Loucy (cell line): Measurements from ENCODE around the gene MAMLD1.

Experiments
- H2AFZ ChIP-seq: fragments of 200-600 bp; sonication (generic); 2 replicates; pipeline ENCODE4 v1.6.0; 2016; ENCODE audit warnings: antibody characterized with exemption, mild to moderate bottlenecking, low read length, moderate library complexity
- H3F3A ChIP-seq: fragments of 200-600 bp; 2 replicates; pipeline ENCODE4 v1.6.0; 2016; ENCODE audit warnings: antibody characterized with exemption, low read depth, mild to moderate bottlenecking
- H3K27me3 ChIP-seq: fragments of 200-600 bp; sonication (generic); 2 replicates; pipeline ENCODE4 v1.6.1; 2014; ENCODE audit warnings: low read length, mild to moderate bottlenecking; ENCODE audit not compliant: insufficient read depth, poor library complexity, severe bottlenecking
- H3K36me3 ChIP-seq: fragments of 200-600 bp; sonication (generic); 2 replicates; pipeline ENCODE4 v1.6.1; 2016; ENCODE audit warnings: low read length; ENCODE audit not compliant: insufficient read depth
- H3K4me1 ChIP-seq: fragments of 200-600 bp; sonication (generic); 2 replicates; pipeline ENCODE4 v1.5.1; 2014; ENCODE audit warnings: low read length, mild to moderate bottlenecking; ENCODE audit not compliant: insufficient read depth, poor library complexity, severe bottlenecking
- H3K4me2 ChIP-seq: fragments of 200-600 bp; sonication (generic); 2 replicates; pipeline ENCODE4 v1.6.0; 2014; ENCODE audit warnings: antibody characterized with exemption, low read length, low read depth, mild to moderate bottlenecking; ENCODE audit not compliant: poor library complexity, severe bottlenecking
- H3K4me3 ChIP-seq: fragments of 200-600 bp; sonication (generic); 2 replicates; pipeline ENCODE4 v1.5.1; 2014; ENCODE audit warnings: low read length, mild to moderate bottlenecking, mixed read lengths; ENCODE audit not compliant: poor library complexity, severe bottlenecking
- H3K79me2 ChIP-seq: fragments of 200-600 bp; sonication (generic); 2 replicates; pipeline ENCODE4 v1.6.1; 2014; ENCODE audit warnings: low read length; ENCODE audit not compliant: insufficient read depth
- H3K9ac ChIP-seq: fragments of 200-600 bp; sonication (generic); 2 replicates; pipeline ENCODE4 v1.6.0; 2014; ENCODE audit warnings: mild to moderate bottlenecking, low read depth, low read length, moderate library complexity; ENCODE audit not compliant: poor library complexity, severe bottlenecking
- H3K9me2 ChIP-seq: fragments of 200-600 bp; sonication (generic); replicated peaks from 2 replicates; pipeline ENCODE4 v1.6.1; 2016; ENCODE audit warnings: low read depth, low read length, mixed read lengths
- H3K9me3 ChIP-seq: fragments of 200-600 bp; sonication (generic); 2 replicates; pipeline ENCODE4 v1.6.1; 2014; ENCODE audit warnings: mild to moderate bottlenecking, antibody characterized with exemption, low read length, low read depth; ENCODE audit not compliant: insufficient read depth
- H4K20me1 ChIP-seq: fragments of 200-600 bp; sonication (generic); 2 replicates; pipeline ENCODE4 v1.6.0; 2014; ENCODE audit warnings: antibody characterized with exemption, low read length, mild to moderate bottlenecking; ENCODE audit not compliant: insufficient read depth, poor library complexity, severe bottlenecking
- CTCF ChIP-seq: fragments of 200-600 bp; sonication (generic); conservative IDR thresholded peaks from 2 replicates; pipeline ENCODE4 v1.5.1; 2014; ENCODE audit warnings: mild to moderate bottlenecking, antibody characterized with exemption, low read length
- EZH2phosphoT487 ChIP-seq: fragments of 200-600 bp; IDR thresholded peaks from 2 replicates; pipeline ENCODE4 v1.6.1; 2018; ENCODE audit warnings: antibody characterized with exemption, mild to moderate bottlenecking, moderate library complexity, borderline replicate concordance

MAMLD1 gene

GRCh38 chrX:150489359-150490015 is 126.4 kb downstream of the MAMLD1 start:
- H3K9ac ChIP-seq = no peak overlapping the region
- no peaks in the 10 kb centered on the region for H3F3A ChIP-seq
- no peaks in the 10 kb centered on the region for H3K79me2 ChIP-seq
- TF ChIP-seq CTCF (no peak), EZH2phosphoT487 (no peak)
- no peak overlapping the region for H3K4me3 ChIP-seq
- H2AFZ ChIP-seq = no peak overlapping the region
- H3K27me3 ChIP-seq = no peaks in the 10 kb centered on the region
- no peaks in the 10 kb centered on the region for H3K4me1 ChIP-seq
- H3K4me2 ChIP-seq = no peak overlapping the region
- H4K20me1 ChIP-seq = no peaks in the 10 kb centered on the region
- H3K9me2 ChIP-seq = no peaks in the 10 kb centered on the region
- no peaks in the 10 kb centered on the region for H3K36me3 ChIP-seq
- H3K9me3 ChIP-seq = no peaks in the 10 kb centered on the region

- no peak overlapping the region for H3K4me2 ChIP-seq
- H3K4me3 ChIP-seq = no peak overlapping the region
- H3K9me3 ChIP-seq = no peaks in the 10 kb centered on the region
- H3K9ac ChIP-seq = no peak overlapping the region
- no peak overlapping the region for H2AFZ ChIP-seq
- no peaks in the 10 kb centered on the region for H3K36me3 ChIP-seq
- no peaks in the 10 kb centered on the region for H3K79me2 ChIP-seq
- TF ChIP-seq EZH2phosphoT487 (no peak), CTCF (no peak)
- no peaks in the 10 kb centered on the region for H3K27me3 ChIP-seq
- no peaks in the 10 kb centered on the region for H3K4me1 ChIP-seq
- no peaks in the 10 kb centered on the region for H4K20me1 ChIP-seq
- no peaks in the 10 kb centered on the region for H3F3A ChIP-seq
- no peaks in the 10 kb centered on the region for H3K9me2 ChIP-seq
Measured at GRCh38 chrX:150495496-150495895, 132.4 kb downstream of the MAMLD1 start.

- Histone ChIP-seq H3K27me3 (no peaks in the 10 kb centered on the region), H3K9ac (no peak overlapping the region), H2AFZ (no peak overlapping the region), H3F3A (no peaks in the 10 kb centered on the region), H3K4me1 (no peaks in the 10 kb centered on the region), H3K9me2 (no peaks in the 10 kb centered on the region), H3K36me3 (no peaks in the 10 kb centered on the region), H3K4me2 (no peak overlapping the region), H3K4me3 (no peak overlapping the region), H4K20me1 (no peaks in the 10 kb centered on the region), H3K79me2 (no peaks in the 10 kb centered on the region), H3K9me3 (no peaks in the 10 kb centered on the region)
- no peak for TF ChIP-seq EZH2phosphoT487
- TF ChIP-seq CTCF = no peak
Measured at GRCh38 chrX:150499240-150499639, 136.1 kb downstream of the MAMLD1 start.
